Tibial nerve (tissue), 4 donors: Measurements from ENCODE around the gene POLR1H. TPM values are rescaled to one million over a fixed set of nuclear protein-coding genes. Genes with fewer than 3 reads are reported as not detected.
A peak's percentile ranks its signal among the peaks of the same experiment; 100 is the strongest.

Experiments used
- DNase-seq, 2 donors: peaks; one replicate each; pipeline ENCODE4 v3.0.0-alpha.2; 2019; ENCODE audit warnings: low spot score in 2 of 2
- H3K27ac ChIP-seq, 4 donors: fragments of 200-600 bp; sonication (generic) in 3 of 4; one replicate each; pipeline ENCODE4 v1.5.1; 2017 to 2019; ENCODE audit warnings: mild to moderate bottlenecking in 1 of 4
- H3K27me3 ChIP-seq, 2 donors: fragments of 200-600 bp; sonication (generic) in 1 of 2; one replicate each; pipeline versions ENCODE4 v1.5.1 to v1.6.0; 2017 to 2019
- H3K36me3 ChIP-seq, 3 donors: fragments of 200-600 bp; sonication (generic); one replicate each; pipeline ENCODE4 v1.5.1; 2018 to 2019
- H3K4me1 ChIP-seq, 4 donors: fragments of 200-600 bp; sonication (generic) in 3 of 4; one replicate each; pipeline ENCODE4 v1.5.1; 2017 to 2019
- H3K4me3 ChIP-seq, 4 donors: fragments of 200-600 bp; sonication (generic) in 3 of 4; one replicate each; pipeline ENCODE4 v1.5.1; 2017 to 2019; ENCODE audit warnings: mild to moderate bottlenecking in 1 of 4, moderate library complexity in 1 of 4
- H3K9me3 ChIP-seq, 4 donors: fragments of 200-600 bp; sonication (generic) in 3 of 4; one replicate each; pipeline ENCODE4 v1.5.1; 2017 to 2019
- CTCF ChIP-seq, 5 experiments: fragments of 200-600 bp in 3 of 5; fragments of 450-650 bp in 2 of 5; sonication (generic) in 3 of 5; IDR thresholded peaks; one replicate each; pipeline ENCODE4 v1.5.1; 2016 to 2019; ENCODE audit warnings: antibody characterized with exemption in 5 of 5, mild to moderate bottlenecking in 3 of 5, moderate library complexity in 2 of 5
- EP300 ChIP-seq, 2 donors: sonication (generic); formaldehyde crosslinking; IDR thresholded peaks; one replicate each; pipeline ENCODE4 v1.6.1; 2017; ENCODE audit warnings: antibody characterized with exemption in 2 of 2, mild to moderate bottlenecking in 1 of 2
- POLR2A ChIP-seq, 2 donors: fragments of 450-650 bp; IDR thresholded peaks; one replicate each; pipeline ENCODE4 v1.6.1; 2017; ENCODE audit warnings: antibody characterized with exemption in 2 of 2, mild to moderate bottlenecking in 2 of 2, moderate library complexity in 2 of 2
- WGBS, 2 donors: methylation state at CpG; one replicate each; pipeline ENCODE4 v1.1.5; 2018; 5-methylcytosine and 5-hydroxymethylcytosine counted together
- total RNA-seq, 4 donors: library from RNA; depleted of rRNA; stranded (reverse); fragments of >200 nt; gene quantifications; one replicate each; pipeline ENCODE4 v1.1.0, GENCODE V29; 2016

The POLR1H gene
- total RNA-seq, 4 donors from 2014 or later: 22.4 to 30.6 (median 24.8) TPM

GRCh38 chr6:30077218-30077617, 16.2 kb downstream of the POLR1H start:
- Histone ChIP-seq H3K27ac (no peak overlapping the region), H3K4me1 (peaks cover 0 to 22% (median 11%) of the 10 kb centered on the region in 4 donors), H3K27me3 (peaks cover 0 to 64% of the 10 kb centered on the region in 2 donors), H3K9me3 (peaks cover 0 to 3% (median 0%) of the 10 kb centered on the region in 4 donors), H3K4me3 (no peak overlapping the region), H3K36me3 (no peaks in the 10 kb centered on the region)
- 47 to 56% methylated on average over 4 of the region's 4 CpGs for WGBS, 2 donors
- TF ChIP-seq POLR2A (IDR thresholded peaks at IDR 0.05): no peak
- TF ChIP-seq EP300 (IDR thresholded peaks at IDR 0.05): no peak
- TF ChIP-seq CTCF (IDR thresholded peaks at IDR 0.05): no peak
- no peak for DNase-seq

GRCh38 chr6:30087876-30088275, 26.8 kb downstream of the POLR1H start:
- Histone ChIP-seq H3K27me3 (peaks cover 0 to 34% of the 10 kb centered on the region in 2 donors), H3K36me3 (no peaks in the 10 kb centered on the region), H3K4me3 (no peak overlapping the region), H3K9me3 (no peaks in the 10 kb centered on the region), H3K4me1 (no peaks in the 10 kb centered on the region), H3K27ac (no peak overlapping the region)
- DNase-seq: no peak
- no peak for TF ChIP-seq EP300 (IDR thresholded peaks at IDR 0.05)
- TF ChIP-seq POLR2A (IDR thresholded peaks at IDR 0.05): no peak
- TF ChIP-seq CTCF (IDR thresholded peaks at IDR 0.05): no peak
- WGBS, 2 donors: 65 to 85% methylated on average over 5 of the region's 5 CpGs

- Histone ChIP-seq H3K27ac (peak overlapping the region in 1 of 4 donors; percentile 12), H3K9me3 (no peaks in the 10 kb centered on the region), H3K4me3 (no peak overlapping the region), H3K4me1 (no peaks in the 10 kb centered on the region), H3K36me3 (no peaks in the 10 kb centered on the region), H3K27me3 (peaks cover 0 to 56% of the 10 kb centered on the region in 2 donors)
- no peak for TF ChIP-seq POLR2A (IDR thresholded peaks at IDR 0.05)
- peak in 1 of 2 donors; percentile 24 for TF ChIP-seq EP300 (IDR thresholded peaks at IDR 0.05)
- no peak for TF ChIP-seq CTCF (IDR thresholded peaks at IDR 0.05)
- no peak for DNase-seq
- WGBS, 2 donors: 46 to 53% methylated on average over 11 of the region's 11 CpGs
Observed at GRCh38 chr6:30091577-30092381, 30.7 kb downstream of the POLR1H start.

- WGBS, 2 donors: 48 to 68% methylated on average over 6 of the region's 6 CpGs
- H3K27ac ChIP-seq: no peak overlapping the region
- peaks cover 0 to 66% of the 10 kb centered on the region in 2 donors for H3K27me3 ChIP-seq
Observed at GRCh38 chr6:30092852-30093543, 31.9 kb downstream of the POLR1H start.

More at GRCh38 chr6:30092852-30093543, 31.9 kb downstream of the POLR1H start:
- no peaks in the 10 kb centered on the region for H3K9me3 ChIP-seq
- no peak for DNase-seq
- H3K4me1 ChIP-seq: no peaks in the 10 kb centered on the region
- no peak for TF ChIP-seq CTCF (IDR thresholded peaks at IDR 0.05)
- no peak for TF ChIP-seq EP300 (IDR thresholded peaks at IDR 0.05)
- no peak overlapping the region for H3K4me3 ChIP-seq
- no peaks in the 10 kb centered on the region for H3K36me3 ChIP-seq
